Measurements from ENCODE around the gene ZNF512B.
"Not testable (repeated sequence)": the region's sequence is repeated elsewhere in the genome, so short reads cannot be mapped to it uniquely, and the experiment has no call there.

ZNF512B gene

DNA sequence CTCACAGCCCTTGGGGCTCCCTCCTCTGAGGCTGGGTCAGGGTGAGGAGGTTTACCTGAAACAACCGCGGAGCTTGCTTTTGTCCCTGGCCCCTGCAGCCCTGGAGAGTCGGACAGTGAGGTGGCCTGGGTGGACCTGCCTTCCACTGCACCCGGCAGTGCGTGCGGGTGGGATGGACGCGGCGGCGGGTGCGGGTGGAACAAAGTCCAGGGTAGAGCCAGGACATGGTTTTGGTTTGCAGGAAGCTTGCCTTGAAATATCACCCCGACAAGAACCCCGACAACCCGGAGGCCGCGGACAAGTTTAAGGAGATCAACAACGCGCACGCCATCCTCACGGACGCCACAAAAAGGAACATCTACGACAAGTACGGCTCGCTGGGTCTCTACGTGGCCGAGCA, 40.7 kb downstream of the ZNF512B start:
- DNase-seq = no peak

DNA sequence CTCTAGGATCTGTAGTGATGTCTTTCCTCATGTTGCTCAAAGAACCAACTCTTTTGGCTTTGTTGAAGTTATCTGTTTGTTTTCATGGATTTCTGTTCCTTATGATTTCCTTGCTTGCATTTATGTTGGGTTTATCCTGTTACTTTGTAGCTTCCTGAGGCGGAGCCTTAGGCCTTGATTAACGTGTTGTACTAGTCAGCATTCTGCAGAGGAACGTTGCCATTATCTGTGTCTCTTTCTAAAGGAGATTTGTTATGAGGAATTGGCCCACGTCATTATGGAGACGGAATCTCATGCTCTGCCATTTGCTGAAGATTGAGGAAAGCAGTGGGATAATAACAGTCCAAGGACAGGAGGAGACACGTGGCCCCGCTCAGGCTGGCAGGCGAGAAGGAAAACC, 43.4 kb downstream of the ZNF512B start:
- DNase-seq = no peak

GRCh38 chr20:63924241-63924640, 45.5 kb downstream of the ZNF512B start:
- no peak for DNase-seq

DNA sequence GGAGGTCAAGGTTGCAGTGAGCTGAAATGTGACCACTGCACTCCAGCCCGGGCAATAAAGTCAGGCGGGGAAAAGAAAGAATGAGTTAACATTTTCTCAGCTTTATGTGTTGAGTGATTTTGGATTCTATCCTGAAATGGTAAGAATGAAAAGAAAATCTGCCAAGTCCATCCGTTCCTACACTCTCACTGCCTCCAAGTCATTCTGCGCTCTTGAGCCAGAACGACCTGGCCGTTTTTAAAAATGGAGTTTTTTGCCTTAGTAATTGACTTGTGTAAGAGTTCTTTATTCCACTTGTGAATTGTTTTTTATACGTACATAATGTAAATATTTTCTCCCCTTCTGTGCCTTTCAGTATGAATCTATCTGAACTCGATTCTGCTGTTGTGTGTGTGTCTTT, 46.1 kb downstream of the ZNF512B start:
- DNase-seq = no peak

DNA sequence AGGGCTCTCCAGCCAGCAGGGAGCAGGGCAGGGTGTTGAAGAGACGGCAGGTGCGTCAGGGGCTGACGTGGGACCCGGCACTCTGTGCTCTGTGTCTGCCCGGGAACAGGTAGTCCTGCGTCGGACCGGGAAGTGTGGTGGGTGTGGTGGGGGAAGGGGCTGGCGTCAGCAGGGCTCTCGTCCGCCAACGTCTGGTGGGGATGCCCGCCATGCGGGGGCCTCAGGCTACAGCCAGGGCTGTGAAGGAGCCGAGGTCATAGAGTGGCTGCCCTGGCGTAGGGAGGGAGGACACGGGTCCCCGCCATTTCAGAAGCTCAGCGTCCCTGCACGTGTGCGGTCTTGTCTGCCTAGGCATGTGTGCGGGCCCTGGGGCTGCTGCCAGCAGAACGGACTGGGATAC, 49.5 kb downstream of the ZNF512B start:
- no peak for DNase-seq

- DNase-seq = no peak
These were observed 50.6 kb downstream of the ZNF512B start for GRCh38 chr20:63919130-63919529.

GRCh38 chr20:63917811-63918210, 51.9 kb downstream of the ZNF512B start:
- DNase-seq = no peak

- not testable (repeated sequence) for DNase-seq
These were observed 53.3 kb downstream of the ZNF512B start for GRCh38 chr20:63916371-63916939.

GRCh38 chr20:63915471-63915870, 54.3 kb downstream of the ZNF512B start:
- DNase-seq = no peak

- DNase-seq = no peak
These were observed 56.0 kb downstream of the ZNF512B start for GRCh38 chr20:63913768-63914167.

DNA sequence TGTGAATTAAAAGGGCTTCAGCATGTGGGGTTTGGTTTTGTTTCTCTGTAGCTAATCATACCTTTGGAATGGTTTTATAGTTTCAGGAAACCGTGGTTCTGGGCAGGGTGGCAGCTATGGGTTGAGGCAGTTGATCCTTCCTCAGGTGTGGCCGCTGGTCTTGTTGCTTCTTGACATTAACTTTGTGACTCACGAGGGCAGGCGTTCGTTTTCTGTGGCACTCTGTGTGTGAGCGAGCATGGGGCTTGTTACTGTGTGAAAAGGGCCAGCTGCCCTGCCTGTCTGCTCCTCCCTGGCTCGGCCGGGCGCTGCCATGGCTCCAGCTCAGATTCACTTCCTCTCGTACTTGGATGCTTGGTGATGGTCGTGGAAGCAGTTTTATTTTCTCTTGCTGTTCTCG, 58.6 kb downstream of the ZNF512B start:
- DNase-seq = no peak

DNA sequence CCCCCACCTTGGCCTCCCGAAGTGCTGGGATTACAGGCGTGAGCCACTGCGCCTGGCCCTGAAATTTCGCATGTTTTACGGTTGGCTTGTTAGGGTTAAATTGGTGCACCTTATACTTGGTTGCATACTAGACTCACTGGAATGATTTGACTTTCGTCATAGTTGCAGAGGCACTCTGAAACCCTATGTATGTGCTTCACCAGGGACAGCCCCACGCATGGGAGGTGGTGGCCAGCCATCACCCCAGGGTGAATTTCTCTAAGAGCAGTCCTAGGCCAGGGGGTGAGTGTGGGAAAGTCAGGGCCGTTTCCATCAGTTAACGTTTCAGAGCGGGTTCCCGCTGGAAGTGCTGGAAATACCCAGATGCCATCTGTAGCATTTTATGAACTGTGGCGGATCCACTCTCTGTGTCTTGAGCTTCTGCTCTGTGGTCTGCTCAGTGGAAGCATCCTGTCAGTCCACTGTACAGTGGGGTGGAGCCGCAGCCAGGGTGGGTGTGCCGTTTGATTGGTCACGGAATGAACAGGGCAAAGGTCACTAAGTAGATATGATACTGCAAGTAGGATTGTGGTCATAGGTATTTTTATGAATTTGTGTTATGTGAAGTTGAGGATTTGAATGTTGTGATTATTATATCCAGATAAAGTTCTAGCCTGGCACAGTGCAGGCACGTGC, 61.6 kb downstream of the ZNF512B start:
- DNase-seq = no peak
